ENCODE data around the gene RGP1. TPM values are rescaled to one million over a fixed set of nuclear protein-coding genes. Genes with fewer than 3 reads are reported as not detected.

RGP1 gene
- 10 to 100 TPM; 11.0 to 31.0 (median 14.4) TPM for total RNA-seq

- in situ Hi-C loops (cut with MboI; ENCODE audit: low pct_unique_long_range_greater_than_20kb in 2 of 9, low sequenced_read_pairs in 9 of 9, unreplicated experiment in 9 of 9): no loop called here
- WGBS, 10 experiments: 0 to 10% methylated on average over 2 to 3 of the region's 69 CpGs; no CpG with 5 or more reads in 8 of the 10 experiments
- ATAC-seq (replicated peaks in 6 of 8): peak; percentile 87 to 95 (median 92)
Measured at GRCh38 chr9:35748858-35749514, at the start of gene RGP1, which contains the start of gene GBA2. TSS of gene RGP1 (plus strand) at chr9:35749287. CDS start at chr9:35749756, 469 bp downstream. TSS of gene GBA2 (minus strand) at chr9:35749228. CDS start at chr9:35748704, 524 bp downstream.

GRCh38 chr9:35700031-35700430, 49.1 kb upstream of the RGP1 start:
- no peak overlapping the region for H3K4me3 ChIP-seq
- in situ Hi-C loops (cut with MboI; ENCODE audit: low pct_unique_long_range_greater_than_20kb in 2 of 9, low sequenced_read_pairs in 9 of 9, unreplicated experiment in 9 of 9): no loop called here
- no peak for ATAC-seq (replicated peaks in 6 of 8)
- H3K4me1 ChIP-seq (replicated peaks in 1 of 2): no peaks in the 10 kb centered on the region
- no peak overlapping the region for H3K27ac ChIP-seq
- 69 to 100% (median 96%) methylated on average over 1 to 6 of the region's 11 CpGs; no CpG with 5 or more reads in 3 of the 10 experiments for WGBS, 10 experiments

More at GRCh38 chr9:35748858-35749514, at the start of gene RGP1, which contains the start of gene GBA2:
- Histone ChIP-seq H3K4me1 (replicated peaks in 1 of 2) (peaks cover 22 to 31% of the 10 kb centered on the region in 2 donors), H3K4me3 (peak within 1 kb of the TSS; percentile 71 to 99 (median 95)), H3K27ac (peak within 1 kb of the TSS; percentile 74 to 84)

GRCh38 chr9:35700942-35701341, 48.1 kb upstream of the RGP1 start:
- no peak overlapping the region for H3K4me3 ChIP-seq
- no peaks in the 10 kb centered on the region for H3K4me1 ChIP-seq (replicated peaks in 1 of 2)
- no peak overlapping the region for H3K27ac ChIP-seq
- in situ Hi-C loops (cut with MboI; ENCODE audit: low pct_unique_long_range_greater_than_20kb in 2 of 9, low sequenced_read_pairs in 9 of 9, unreplicated experiment in 9 of 9): no loop called here
- no peak for ATAC-seq (replicated peaks in 6 of 8)

- no peaks in the 10 kb centered on the region for H3K4me1 ChIP-seq (replicated peaks in 1 of 2)
- H3K4me3 ChIP-seq: no peak overlapping the region
- ATAC-seq (replicated peaks in 6 of 8): no peak
- in situ Hi-C loops (cut with MboI; ENCODE audit: low pct_unique_long_range_greater_than_20kb in 2 of 9, low sequenced_read_pairs in 9 of 9, unreplicated experiment in 9 of 9): no loop called here
- WGBS, 10 experiments: 100% methylated on average over 1 to 4 of the region's 7 CpGs; no CpG with 5 or more reads in 4 of the 10 experiments
- no peak overlapping the region for H3K27ac ChIP-seq
Measured at GRCh38 chr9:35702696-35703095, 46.4 kb upstream of the RGP1 start.

- no peaks in the 10 kb centered on the region for H3K4me1 ChIP-seq (replicated peaks in 1 of 2)
- no peak overlapping the region for H3K27ac ChIP-seq
- in situ Hi-C loops (cut with MboI; ENCODE audit: low pct_unique_long_range_greater_than_20kb in 2 of 9, low sequenced_read_pairs in 9 of 9, unreplicated experiment in 9 of 9): no loop called here
- ATAC-seq (replicated peaks in 6 of 8): no peak
- WGBS, 10 experiments: 80 to 100% (median 100%) methylated on average over 1 to 17 of the region's 26 CpGs; no CpG with 5 or more reads in 3 of the 10 experiments
- H3K4me3 ChIP-seq: no peak overlapping the region
Measured at GRCh38 chr9:35703906-35704672, 45.0 kb upstream of the RGP1 start.

GRCh38 chr9:35705372-35705771, 43.7 kb upstream of the RGP1 start:
- ATAC-seq (replicated peaks in 6 of 8): no peak

GRCh38 chr9:35705836-35706430, 43.2 kb upstream of the RGP1 start:
- H3K27ac ChIP-seq: no peak overlapping the region
- in situ Hi-C loops (cut with MboI; ENCODE audit: low pct_unique_long_range_greater_than_20kb in 2 of 9, low sequenced_read_pairs in 9 of 9, unreplicated experiment in 9 of 9): no loop called here
- no peak for ATAC-seq (replicated peaks in 6 of 8)
- 80 to 100% (median 80%) methylated on average over 1 to 2 of the region's 7 CpGs; no CpG with 5 or more reads in 6 of the 10 experiments for WGBS, 10 experiments
- H3K4me3 ChIP-seq: no peak overlapping the region
- H3K4me1 ChIP-seq (replicated peaks in 1 of 2): no peaks in the 10 kb centered on the region

More at GRCh38 chr9:35705372-35705771, 43.7 kb upstream of the RGP1 start:
- Histone ChIP-seq H3K4me1 (replicated peaks in 1 of 2) (no peaks in the 10 kb centered on the region), H3K4me3 (no peak overlapping the region), H3K27ac (no peak overlapping the region)
- WGBS, 10 experiments: 80 to 88% (median 83%) methylated on average over 1 to 3 of the region's 8 CpGs; no CpG with 5 or more reads in 7 of the 10 experiments
- in situ Hi-C loops (cut with MboI; ENCODE audit: low pct_unique_long_range_greater_than_20kb in 2 of 9, low sequenced_read_pairs in 9 of 9, unreplicated experiment in 9 of 9): no loop called here

GRCh38 chr9:35706951-35707350, 42.1 kb upstream of the RGP1 start:
- Histone ChIP-seq H3K4me1 (replicated peaks in 1 of 2) (no peaks in the 10 kb centered on the region), H3K4me3 (no peak overlapping the region), H3K27ac (no peak overlapping the region)
- no peak for ATAC-seq (replicated peaks in 6 of 8)
- WGBS, 10 experiments: 80 to 100% (median 80%) methylated on average over 1 to 10 of the region's 10 CpGs; no CpG with 5 or more reads in 7 of the 10 experiments
- in situ Hi-C loops (cut with MboI; ENCODE audit: low pct_unique_long_range_greater_than_20kb in 2 of 9, low sequenced_read_pairs in 9 of 9, unreplicated experiment in 9 of 9): no loop called here

GRCh38 chr9:35708146-35708545, 40.9 kb upstream of the RGP1 start:
- H3K4me3 ChIP-seq: no peak overlapping the region
- in situ Hi-C loops (cut with MboI; ENCODE audit: low pct_unique_long_range_greater_than_20kb in 2 of 9, low sequenced_read_pairs in 9 of 9, unreplicated experiment in 9 of 9): no loop called here
- no peak for ATAC-seq (replicated peaks in 6 of 8)
- H3K4me1 ChIP-seq (replicated peaks in 1 of 2): no peaks in the 10 kb centered on the region
- 67 to 100% (median 92%) methylated on average over 1 to 4 of the region's 4 CpGs; no CpG with 5 or more reads in 7 of the 10 experiments for WGBS, 10 experiments
- H3K27ac ChIP-seq: no peak overlapping the region

GRCh38 chr9:35710818-35711500, 38.1 kb upstream of the RGP1 start:
- 70 to 100% (median 95%) methylated on average over 1 to 3 of the region's 7 CpGs; no CpG with 5 or more reads in 1 of the 10 experiments for WGBS, 10 experiments
- H3K4me3 ChIP-seq: no peak overlapping the region
- in situ Hi-C loops (cut with MboI; ENCODE audit: low pct_unique_long_range_greater_than_20kb in 2 of 9, low sequenced_read_pairs in 9 of 9, unreplicated experiment in 9 of 9): no loop called here
- H3K27ac ChIP-seq: no peak overlapping the region
- no peak for ATAC-seq (replicated peaks in 6 of 8)
- H3K4me1 ChIP-seq (replicated peaks in 1 of 2): no peaks in the 10 kb centered on the region

GRCh38 chr9:35711501-35712428, 37.3 kb upstream of the RGP1 start:
- Histone ChIP-seq H3K4me3 (no peak overlapping the region), H3K27ac (no peak overlapping the region), H3K4me1 (replicated peaks in 1 of 2) (no peaks in the 10 kb centered on the region)
- in situ Hi-C loops (cut with MboI; ENCODE audit: low pct_unique_long_range_greater_than_20kb in 2 of 9, low sequenced_read_pairs in 9 of 9, unreplicated experiment in 9 of 9): no loop called here
- 53 to 100% (median 94%) methylated on average over 2 to 13 of the region's 21 CpGs for WGBS, 10 experiments
- ATAC-seq (replicated peaks in 6 of 8): no peak
